ENCODE results near the gene RFX4.

RFX4 gene

GRCh38 chr12:106767954-106768822 lies 185.4 kb downstream of the RFX4 start:
- no peak for DNase-seq

DNA sequence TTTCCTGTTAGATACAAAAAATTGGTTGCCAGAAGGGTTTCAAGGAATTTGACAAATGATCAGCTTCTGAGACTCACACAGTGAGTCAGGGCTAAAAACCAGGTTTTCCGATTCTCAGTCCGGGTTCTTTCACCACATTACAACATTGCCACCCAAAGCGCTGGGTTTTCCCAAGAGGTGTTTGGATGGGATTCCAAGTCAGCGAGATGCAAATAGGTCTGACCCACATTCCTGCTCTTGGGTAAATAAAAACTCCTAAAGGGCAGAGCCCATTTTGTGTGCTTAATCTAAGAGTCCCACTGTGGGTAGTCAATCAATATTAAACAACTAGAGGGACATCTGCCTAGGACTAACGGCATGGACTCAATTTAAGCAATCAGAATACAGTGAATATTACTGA lies 186.3 kb downstream of the RFX4 start:
- no peak for DNase-seq

DNA sequence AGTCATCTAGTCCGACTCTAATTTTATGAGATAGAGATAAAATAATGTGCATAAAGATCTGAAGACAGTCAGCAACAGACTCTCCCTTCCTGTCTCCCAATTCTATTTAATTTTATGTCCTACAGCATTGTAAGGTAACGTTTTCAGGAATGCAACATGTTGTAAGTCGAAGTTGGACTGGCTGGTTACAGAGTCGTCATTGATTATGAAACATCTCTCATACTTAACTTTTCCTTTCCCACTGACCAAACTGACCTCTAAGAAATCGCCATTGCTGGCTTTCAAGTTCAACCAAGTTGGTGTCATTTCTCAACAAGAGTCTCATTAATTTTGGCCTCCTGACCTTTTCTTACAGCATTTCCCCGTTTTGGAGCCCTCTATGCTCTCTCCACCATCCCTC lies 186.7 kb downstream of the RFX4 start:
- no peak for DNase-seq

- no peak for DNase-seq
These were observed 188.6 kb downstream of the RFX4 start for GRCh38 chr12:106771425-106771824.

- no peak for DNase-seq
These were observed 190.6 kb downstream of the RFX4 start for GRCh38 chr12:106773286-106774004.

DNA sequence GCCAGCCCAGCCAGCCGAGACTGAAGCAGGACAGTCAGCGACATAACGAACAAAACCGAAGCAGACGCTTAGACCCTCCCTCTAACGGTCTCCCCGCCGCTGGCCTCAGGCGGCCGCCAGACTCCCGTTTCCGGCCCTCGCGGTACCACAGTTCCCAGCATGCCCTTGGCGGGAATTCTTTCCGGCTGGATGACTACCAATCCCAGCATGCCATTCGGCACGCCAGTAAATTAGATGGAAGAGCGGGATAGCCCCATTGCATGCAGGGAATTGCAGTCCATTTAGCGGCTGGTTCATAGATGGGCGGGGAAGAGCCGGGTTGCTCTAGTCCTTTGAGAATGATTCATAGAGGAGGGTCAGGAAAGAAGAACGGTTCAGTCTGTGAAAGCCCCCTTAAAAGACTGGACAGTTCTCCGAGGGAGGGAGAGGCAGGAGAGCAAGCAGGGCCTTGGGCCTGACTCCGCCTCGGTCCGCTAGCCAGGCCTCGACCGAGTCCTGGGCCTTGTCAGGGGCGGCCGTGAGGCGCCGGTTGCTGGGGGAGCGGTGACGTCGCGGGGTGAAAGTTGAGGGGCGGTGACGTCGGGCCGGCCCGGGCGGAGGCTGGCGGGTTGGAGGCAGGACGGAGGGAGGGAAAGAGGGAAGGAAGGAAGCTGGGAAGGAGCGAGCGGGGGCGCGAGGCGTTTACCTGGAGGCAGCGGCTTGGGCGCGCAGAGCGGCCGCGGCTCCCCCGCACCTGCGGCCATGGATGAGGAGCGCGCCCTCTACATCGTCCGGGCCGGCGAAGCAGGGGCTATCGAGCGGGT lies 191.4 kb downstream of the RFX4 start, which contains the start of gene RIC8B:
TSS of gene RIC8B (plus strand) at position 678 of the 803 bp plus-strand sequence. CDS start at position 742, 64 bp downstream.
- peak; percentile 94 for DNase-seq

GRCh38 chr12:106774808-106775524 lies 192.2 kb downstream of the RFX4 start:
- DNase-seq: peak; percentile 73

DNA sequence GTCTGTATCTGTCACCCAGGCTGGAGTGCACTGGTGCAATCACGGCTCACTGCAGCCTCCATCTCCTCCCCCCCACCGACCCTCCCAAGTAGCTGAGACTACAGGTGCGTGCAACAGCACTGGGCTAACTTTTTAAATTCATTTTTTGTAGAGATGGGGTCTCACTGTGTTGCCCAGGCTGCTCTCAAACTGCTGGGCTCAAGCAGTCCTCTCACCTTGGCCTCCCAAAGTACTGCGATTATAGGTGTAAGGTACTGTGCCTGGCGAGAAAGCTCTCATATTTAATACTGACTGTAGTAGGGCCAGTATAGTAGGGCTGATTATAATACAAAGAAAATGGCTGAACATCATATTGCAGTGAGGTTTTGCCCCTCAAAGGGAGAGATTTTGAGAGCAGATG lies 194.1 kb downstream of the RFX4 start:
- no peak for DNase-seq

- DNase-seq: no peak
These were observed 197.3 kb downstream of the RFX4 start for GRCh38 chr12:106780010-106780631.

DNA sequence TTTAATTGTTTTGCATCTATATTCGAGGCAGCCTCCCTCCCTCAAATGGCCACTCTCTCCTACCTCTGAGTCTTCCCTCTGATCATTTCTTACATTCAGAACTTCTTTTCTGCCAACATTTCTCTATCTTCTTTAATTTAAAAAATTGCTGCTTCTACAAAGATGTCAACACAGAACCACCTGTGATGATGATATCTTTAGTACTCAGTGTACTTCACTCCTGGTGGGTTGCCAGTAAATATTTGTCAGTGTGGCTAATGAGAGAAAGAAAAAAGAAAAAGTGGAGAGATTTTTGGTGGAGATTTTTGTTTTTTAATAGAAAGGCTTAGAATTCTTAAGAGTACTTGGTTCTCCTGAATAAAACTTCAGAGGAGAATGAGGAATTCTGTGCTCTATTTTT lies 199.8 kb downstream of the RFX4 start:
- DNase-seq: no peak

- no peak for DNase-seq
These were observed 200.7 kb downstream of the RFX4 start for GRCh38 chr12:106783515-106783914.

GRCh38 chr12:106790020-106790419 lies 207.2 kb downstream of the RFX4 start:
- DNase-seq: no peak

- DNase-seq: no peak
These were observed 208.7 kb downstream of the RFX4 start for GRCh38 chr12:106791531-106791930.

- no peak for DNase-seq
These were observed 211.6 kb downstream of the RFX4 start for GRCh38 chr12:106794369-106794768.

GRCh38 chr12:106801167-106801708 lies 218.4 kb downstream of the RFX4 start:
- no peak for DNase-seq

- no peak for DNase-seq
These were observed 219.2 kb downstream of the RFX4 start for GRCh38 chr12:106801830-106802533.

DNA sequence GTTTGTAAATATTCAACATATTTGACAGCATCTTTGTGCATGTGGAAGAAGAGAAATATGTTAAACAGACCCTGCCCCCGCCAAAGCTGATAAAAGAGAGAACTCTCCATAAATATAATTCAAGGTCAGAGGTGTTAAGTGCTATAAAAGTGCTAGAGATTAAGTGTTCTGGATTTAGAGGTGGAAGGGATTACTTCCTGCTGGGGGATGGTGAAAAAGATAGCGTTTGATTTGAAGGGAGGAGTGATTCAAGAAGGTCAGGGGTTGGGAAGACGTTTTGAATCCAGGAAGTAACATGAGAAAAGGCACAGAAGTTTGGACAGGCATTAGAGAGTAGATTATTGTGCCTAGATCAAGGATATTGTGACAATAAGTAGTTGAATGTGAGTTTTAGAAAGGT lies 221.9 kb downstream of the RFX4 start:
- no peak for DNase-seq
